Peyer's patch (tissue), 4 donors: ENCODE data around the gene PGK1.

Experiments
- CTCF ChIP-seq, 6 experiments: fragments of 450-650 bp in 4 of 6; fragments of 200-600 bp in 2 of 6; sonication (generic) in 1 of 6; IDR thresholded peaks; one replicate each; pipeline ENCODE4 v1.5.1; 2017 to 2019; ENCODE audit warnings: antibody characterized with exemption in 6 of 6, mild to moderate bottlenecking in 3 of 6, moderate library complexity in 1 of 6
- POLR2A ChIP-seq, 2 donors: fragments of 450-650 bp; IDR thresholded peaks; one replicate each; pipeline ENCODE4 v1.5.1; 2017; ENCODE audit warnings: antibody characterized with exemption in 2 of 2, mild to moderate bottlenecking in 2 of 2, moderate library complexity in 2 of 2

GRCh38 chrX:78119521-78120227, 15.6 kb downstream of the PGK1 start:
- TF ChIP-seq CTCF (IDR thresholded peaks at IDR 0.05) (peak in 3 of 6 experiments; percentile 14 to 24 (median 22)), POLR2A (IDR thresholded peaks at IDR 0.05) (no peak)
